CD8-positive, alpha-beta memory T cell (primary cell): Measurements from ENCODE around the gene GJA3. TPM values are rescaled to one million over a fixed set of nuclear protein-coding genes. Genes with fewer than 3 reads are reported as not detected.
A peak's percentile ranks its signal among the peaks of the same experiment; 100 is the strongest.

Source experiments
- CTCF ChIA-PET: fragments of 350-600 bp; sonication (Branson Sonifier 250); formaldehyde crosslinking; loops from one replicate; lab custom pipeline; 2021; ENCODE audit warnings: antibody characterized with exemption; lab: Charles Lee
- POLR2A ChIA-PET: fragments of 350-600 bp; sonication (Branson Sonifier 250); formaldehyde crosslinking; loops from one replicate; lab custom pipeline; 2021; ENCODE audit warnings: antibody characterized with exemption; lab: Charles Lee
- DNase-seq, 5 donors: peaks; one replicate each; pipeline versions ENCODE4 v3.0.0 to v3.0.0-alpha.2; 2020 to 2022; ENCODE audit warnings: mixed read lengths in 1 of 5
- H3K27ac ChIP-seq: one replicate; pipeline ENCODE4 v1.7.0; 2013; ENCODE audit warnings: low read depth, mild to moderate bottlenecking, low read length, moderate library complexity
- H3K27me3 ChIP-seq: 2 replicates; pipeline ENCODE4 v1.7.0; 2013; ENCODE audit warnings: low read length, mild to moderate bottlenecking; ENCODE audit not compliant: insufficient read depth, poor library complexity, severe bottlenecking
- H3K36me3 ChIP-seq: 2 replicates; pipeline ENCODE4 v1.7.0; 2013; ENCODE audit warnings: mild to moderate bottlenecking, low read length, moderate library complexity; ENCODE audit not compliant: insufficient read depth
- H3K4me1 ChIP-seq: 2 replicates; pipeline ENCODE4 v1.7.0; 2013; ENCODE audit warnings: mild to moderate bottlenecking, low read length, moderate library complexity; ENCODE audit not compliant: insufficient read depth
- H3K4me3 ChIP-seq: 2 replicates; pipeline ENCODE4 v1.7.0; 2013; ENCODE audit warnings: mild to moderate bottlenecking, low read length
- H3K9me3 ChIP-seq: 2 replicates; pipeline ENCODE4 v1.7.0; 2013; ENCODE audit warnings: mild to moderate bottlenecking, low read length
- H3K27ac Mint-ChIP-seq, 8 donors: one replicate each; pipeline ENCODE4 v1.8.0; 2020 to 2021; ENCODE audit warnings: mixed read lengths in 8 of 8, mild to moderate bottlenecking in 6 of 8, inconsistent platforms in 3 of 8, moderate library complexity in 3 of 8
- H3K27me3 Mint-ChIP-seq, 2 donors: one replicate each; pipeline ENCODE4 v1.8.0; 2020 to 2021; ENCODE audit warnings: mixed read lengths in 2 of 2, mild to moderate bottlenecking in 1 of 2, moderate library complexity in 1 of 2
- H3K36me3 Mint-ChIP-seq, 3 donors: one replicate each; pipeline ENCODE4 v1.8.0; 2020 to 2021; ENCODE audit warnings: mixed read lengths in 3 of 3, inconsistent platforms in 1 of 3, mild to moderate bottlenecking in 1 of 3
- H3K4me1 Mint-ChIP-seq, 3 donors: one replicate each; pipeline ENCODE4 v1.8.0; 2020 to 2021; ENCODE audit warnings: mixed read lengths in 3 of 3, inconsistent platforms in 1 of 3, mild to moderate bottlenecking in 1 of 3
- H3K4me3 Mint-ChIP-seq, 7 donors: one replicate each; pipeline ENCODE4 v1.8.0; 2020 to 2021; ENCODE audit warnings: mixed read lengths in 7 of 7, mild to moderate bottlenecking in 6 of 7, moderate library complexity in 4 of 7, inconsistent platforms in 2 of 7
- H3K9me3 Mint-ChIP-seq, 5 donors: one replicate each; pipeline ENCODE4 v1.8.0; 2020 to 2022; ENCODE audit warnings: mixed read lengths in 5 of 5, mild to moderate bottlenecking in 3 of 5, moderate library complexity in 2 of 5, inconsistent platforms in 1 of 5
- polyA plus RNA-seq: library from polyadenylated mRNA; unstranded; fragments of 300-500 nt; fragmentation: Illumina TruSeq; gene quantifications from one replicate; pipeline ENCODE4 v1.2.3, GENCODE V29; 2021
- total RNA-seq, 2 experiments: library from RNA; stranded (reverse); gene quantifications; one replicate each; pipeline ENCODE4 v1.2.3, GENCODE V29; 2021

Gene GJA3
- total and polyA plus RNA-seq, 3 experiments from 2014 or later, result 0.09 to 1.0 (median 0.85) TPM

DNA sequence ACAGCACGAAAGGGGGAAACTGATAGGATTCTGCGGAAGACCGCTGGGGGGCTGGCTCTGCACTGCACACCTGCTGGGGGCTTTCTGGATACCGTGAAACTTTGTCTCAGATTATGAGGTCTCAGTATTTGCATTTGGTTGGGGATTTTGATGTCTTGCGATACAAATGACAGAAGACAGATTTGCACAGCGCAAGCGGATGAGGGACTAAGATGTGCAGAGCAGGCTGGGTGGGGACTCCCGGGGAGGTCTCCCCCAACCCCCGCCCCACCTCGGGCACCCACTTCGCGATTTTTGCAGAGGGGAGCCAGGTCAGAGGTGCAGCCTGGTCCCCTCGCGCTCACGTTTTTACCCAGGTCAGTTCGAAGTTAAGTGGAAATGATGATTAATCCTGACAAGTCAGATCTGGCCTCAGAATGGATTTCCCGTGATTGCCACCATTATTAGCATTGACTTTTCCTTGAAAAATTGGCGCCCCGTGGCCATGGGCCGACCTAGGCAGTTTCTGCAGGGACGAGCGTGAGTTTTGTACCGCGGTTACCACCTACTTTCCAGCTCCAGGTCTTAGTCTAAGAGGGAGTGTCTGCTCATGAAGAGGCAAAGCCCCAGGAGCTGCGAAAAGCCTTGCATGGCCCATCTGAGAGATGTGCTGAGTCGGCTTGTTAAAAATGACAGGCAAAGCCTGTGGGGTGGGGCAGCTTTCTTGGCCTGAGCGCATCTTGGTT, 33.2 kb upstream of the GJA3 start:
- Mint-ChIP-seq H3K36me3 (no peaks in the 10 kb centered on the region), H3K4me3 (peak overlapping the region; percentile 31 to 83 (median 74)), H3K9me3 (no peaks in the 10 kb centered on the region), H3K4me1 (peaks cover 21 to 34% (median 22%) of the 10 kb centered on the region in 3 donors), H3K27me3 (peaks cover 48 to 75% of the 10 kb centered on the region in 2 donors), H3K27ac (peak overlapping the region in 2 of 8 donors; percentile 25 to 36)
- Histone ChIP-seq H3K36me3 (no peaks in the 10 kb centered on the region), H3K27ac (no peak overlapping the region), H3K27me3 (peaks cover 56% of the 10 kb centered on the region), H3K9me3 (no peaks in the 10 kb centered on the region), H3K4me1 (peaks cover 22% of the 10 kb centered on the region), H3K4me3 (peak overlapping the region; percentile 50)
- ChIA-PET CTCF (interaction anchor here (1.5 kb wide), 1 partner anchor 10 kb away, joined by 4 read pairs; no protein-coding TSS in a partner anchor), POLR2A (no interaction called here)
- peak in 1 of 5 donors; percentile 29 for DNase-seq

GRCh38 chr13:20193162-20193906, 32.5 kb upstream of the GJA3 start:
- CTCF ChIA-PET, result no interaction called here

DNA sequence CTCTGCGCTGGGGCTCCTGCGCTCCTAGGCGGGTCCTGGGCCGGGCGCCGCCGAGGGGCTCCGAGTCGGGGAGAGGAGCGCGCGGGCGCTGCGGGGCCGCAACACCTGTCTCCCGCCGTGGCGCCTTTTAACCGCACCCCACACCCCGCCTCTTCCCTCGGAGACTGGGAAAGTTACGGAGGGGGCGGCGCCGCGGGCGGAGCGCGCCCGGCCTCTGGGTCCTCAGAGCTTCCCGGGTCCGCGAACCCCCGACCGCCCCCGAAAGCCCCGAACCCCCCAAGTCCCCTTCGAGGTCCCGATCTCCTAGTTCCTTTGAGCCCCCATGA, 31.9 kb upstream of the GJA3 start, which contains the start of gene GJB2:
Gene GJB2, minus strand, starts transcription at position 103 of the 326 bp plus-strand sequence. CDS start 3,357 bp downstream, outside the sequence.
- H3K4me3 ChIP-seq, result peak within 1 kb of the TSS; percentile 50
- Mint-ChIP-seq H3K36me3 (no peaks in the 10 kb centered on the region), H3K27me3 (peaks cover 50 to 67% of the 10 kb centered on the region in 2 donors), H3K27ac (peak within 1 kb of the TSS in 2 of 8 donors; percentile 0 to 25), H3K4me3 (peak within 1 kb of the TSS; percentile 52 to 86 (median 74)), H3K4me1 (peaks cover 21 to 34% (median 22%) of the 10 kb centered on the region in 3 donors), H3K9me3 (no peaks in the 10 kb centered on the region)
- peaks cover 22% of the 10 kb centered on the region for H3K4me1 ChIP-seq
- no peaks in the 10 kb centered on the region for H3K36me3 ChIP-seq
- CTCF ChIA-PET, result no interaction called here
- no peak within 1 kb of the TSS for H3K27ac ChIP-seq
- DNase-seq, result peak in 2 of 5 donors; percentile 14 to 23
- POLR2A ChIA-PET, result no interaction called here
- H3K27me3 ChIP-seq, result peaks cover 56% of the 10 kb centered on the region
- no peaks in the 10 kb centered on the region for H3K9me3 ChIP-seq

More at GRCh38 chr13:20193162-20193906, 32.5 kb upstream of the GJA3 start:
- peak overlapping the region in 2 of 8 donors; percentile 0 to 25 for H3K27ac Mint-ChIP-seq
- Histone ChIP-seq H3K4me3 (peak overlapping the region; percentile 50), H3K4me1 (peaks cover 22% of the 10 kb centered on the region), H3K36me3 (no peaks in the 10 kb centered on the region), H3K9me3 (no peaks in the 10 kb centered on the region), H3K27me3 (peaks cover 56% of the 10 kb centered on the region), H3K27ac (no peak overlapping the region)
- peaks cover 21 to 34% (median 22%) of the 10 kb centered on the region in 3 donors for H3K4me1 Mint-ChIP-seq
- no peaks in the 10 kb centered on the region for H3K9me3 Mint-ChIP-seq
- peak overlapping the region; percentile 31 to 83 (median 74) for H3K4me3 Mint-ChIP-seq
- POLR2A ChIA-PET, result no interaction called here
- no peaks in the 10 kb centered on the region for H3K36me3 Mint-ChIP-seq
- DNase-seq, result no peak
- peaks cover 50 to 71% of the 10 kb centered on the region in 2 donors for H3K27me3 Mint-ChIP-seq

GRCh38 chr13:20192158-20192835, 31.4 kb upstream of the GJA3 start:
- H3K4me3 ChIP-seq, result no peak overlapping the region
- ChIA-PET POLR2A (no interaction called here), CTCF (no interaction called here)
- no peak overlapping the region for H3K27ac Mint-ChIP-seq
- H3K36me3 ChIP-seq, result no peaks in the 10 kb centered on the region
- peaks cover 50 to 62% of the 10 kb centered on the region in 2 donors for H3K27me3 Mint-ChIP-seq
- no peaks in the 10 kb centered on the region for H3K9me3 ChIP-seq
- peak overlapping the region; percentile 45 to 86 (median 60) for H3K4me3 Mint-ChIP-seq
- H3K9me3 Mint-ChIP-seq, result no peaks in the 10 kb centered on the region
- peaks cover 56% of the 10 kb centered on the region for H3K27me3 ChIP-seq
- H3K4me1 ChIP-seq, result peaks cover 22% of the 10 kb centered on the region
- H3K4me1 Mint-ChIP-seq, result peaks cover 21 to 33% (median 22%) of the 10 kb centered on the region in 3 donors
- H3K27ac ChIP-seq, result no peak overlapping the region
- no peak for DNase-seq
- no peaks in the 10 kb centered on the region for H3K36me3 Mint-ChIP-seq

- H3K4me1 Mint-ChIP-seq, result peaks cover 21 to 30% (median 22%) of the 10 kb centered on the region in 3 donors
- Histone ChIP-seq H3K4me1 (peaks cover 22% of the 10 kb centered on the region), H3K36me3 (no peaks in the 10 kb centered on the region), H3K9me3 (no peaks in the 10 kb centered on the region), H3K27ac (no peak overlapping the region), H3K4me3 (no peak overlapping the region), H3K27me3 (peaks cover 49% of the 10 kb centered on the region)
- peaks cover 52 to 54% of the 10 kb centered on the region in 2 donors for H3K27me3 Mint-ChIP-seq
- peak overlapping the region; percentile 52 to 86 (median 62) for H3K4me3 Mint-ChIP-seq
- no peak overlapping the region for H3K27ac Mint-ChIP-seq
- CTCF ChIA-PET, result interaction anchor here (1.1 kb wide), 1 partner anchor 9 kb away, joined by 6 read pairs; no protein-coding TSS in a partner anchor
- H3K9me3 Mint-ChIP-seq, result no peaks in the 10 kb centered on the region
- DNase-seq, result no peak
- POLR2A ChIA-PET, result no interaction called here
- H3K36me3 Mint-ChIP-seq, result no peaks in the 10 kb centered on the region
These were observed 30.7 kb upstream of the GJA3 start for GRCh38 chr13:20191311-20192157.

DNA sequence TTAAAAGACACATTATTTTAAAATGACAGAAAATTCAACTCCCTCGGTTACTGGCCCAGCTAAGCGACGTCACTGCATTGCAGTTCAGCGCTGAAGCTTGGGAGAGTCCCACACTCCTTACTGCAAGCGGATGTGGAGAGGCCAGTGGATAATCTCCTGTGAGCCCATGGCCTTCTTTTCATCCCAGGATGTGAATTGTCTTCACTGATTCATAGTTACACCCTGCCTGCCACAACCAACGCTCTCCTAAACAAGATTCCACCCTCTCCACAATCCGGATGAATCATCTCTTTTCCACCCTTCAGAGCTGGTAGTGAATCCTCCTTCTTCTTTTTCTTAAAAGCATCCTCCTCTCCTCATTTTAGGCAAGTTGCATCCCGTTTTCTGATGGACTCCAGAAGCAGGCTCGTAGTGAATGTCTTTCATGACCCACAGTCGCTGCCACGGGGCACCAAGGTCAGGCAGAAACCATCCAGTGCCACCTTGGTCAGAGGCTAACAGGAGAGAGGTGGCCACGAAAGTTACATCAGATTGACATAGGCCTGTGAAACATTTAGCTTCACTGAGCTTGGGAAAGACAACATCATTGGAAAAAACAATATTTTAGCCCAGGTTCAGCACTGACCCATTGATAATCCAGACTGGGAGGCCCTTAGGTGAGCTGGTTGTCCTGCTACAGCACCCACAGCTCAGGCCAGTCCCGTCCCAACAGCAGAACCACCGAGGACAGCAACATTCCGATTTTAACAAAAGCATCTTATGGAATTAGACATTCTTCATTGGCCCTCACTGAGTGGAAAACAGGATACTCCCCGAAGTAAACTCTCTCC, 29.8 kb upstream of the GJA3 start:
- peaks cover 46 to 47% of the 10 kb centered on the region in 2 donors for H3K27me3 Mint-ChIP-seq
- H3K4me3 Mint-ChIP-seq, result peak overlapping the region in 4 of 7 donors; percentile 0 to 56 (median 30)
- Histone ChIP-seq H3K36me3 (no peaks in the 10 kb centered on the region), H3K27me3 (peaks cover 41% of the 10 kb centered on the region), H3K4me1 (peaks cover 22% of the 10 kb centered on the region), H3K9me3 (no peaks in the 10 kb centered on the region), H3K4me3 (no peak overlapping the region), H3K27ac (no peak overlapping the region)
- no peaks in the 10 kb centered on the region for H3K36me3 Mint-ChIP-seq
- ChIA-PET POLR2A (no interaction called here), CTCF (interaction anchor here (1.1 kb wide), 1 partner anchor 8 kb away, joined by 6 read pairs; no protein-coding TSS in a partner anchor)
- no peak overlapping the region for H3K27ac Mint-ChIP-seq
- DNase-seq, result no peak
- peaks cover 21 to 30% (median 22%) of the 10 kb centered on the region in 3 donors for H3K4me1 Mint-ChIP-seq
- H3K9me3 Mint-ChIP-seq, result no peaks in the 10 kb centered on the region
